HEK293 (cell line): ENCODE measurements around the gene ARSB.

Experiments
- CTCF ChIA-PET: fragments of 350-600 bp; formaldehyde crosslinking; extraction: SDS; loops from one replicate; lab custom pipeline; 2021; ENCODE audit warnings: antibody characterized with exemption; lab: Yijun Ruan, JAX
- POLR2A ChIA-PET: fragments of 300-600 bp; formaldehyde crosslinking; extraction: SDS; loops from one replicate; lab custom pipeline; 2020; ENCODE audit warnings: antibody characterized with exemption, inconsistent platforms; lab: Yijun Ruan, JAX
- H3K27ac ChIP-seq: fragments of 200-500 bp; sonication (Bioruptor generic); 2 replicates; pipeline ENCODE4 v1.5.1; 2014; ENCODE audit warnings: low read depth, low read length, control low read depth, inconsistent platforms; ENCODE audit errors: extremely low read depth
- H3K36me3 ChIP-seq, 2 experiments: fragments of 200-500 bp in 1 of 2; sonication (Bioruptor generic) in 1 of 2; 1 replicate in 1 of 2; 2 replicates in 1 of 2; pipeline ENCODE4 v1.5.1; 2014 to 2017; ENCODE audit warnings: inconsistent platforms in 2 of 2, low read length in 2 of 2; ENCODE audit not compliant: control insufficient read depth in 2 of 2, insufficient read depth in 1 of 2
- H3K4me1 ChIP-seq: fragments of 200-500 bp; sonication (Bioruptor generic); 2 replicates; pipeline ENCODE4 v1.5.1; 2014; ENCODE audit warnings: mild to moderate bottlenecking, low read length, inconsistent platforms; ENCODE audit not compliant: control insufficient read depth, insufficient read depth
- H3K4me3 ChIP-seq: 2 replicates; pipeline ENCODE4 v1.5.1; 2011; ENCODE audit warnings: low read depth, mild to moderate bottlenecking, control low read depth, low read length, moderate library complexity
- H3K9me3 ChIP-seq: fragments of 200-500 bp; sonication (Bioruptor generic); 2 replicates; pipeline ENCODE4 v1.5.1; 2014; ENCODE audit warnings: low read depth, low read length, inconsistent platforms; ENCODE audit not compliant: control insufficient read depth, insufficient read depth
- BCL11A ChIP-seq: fragments of 450-650 bp; formaldehyde crosslinking; IDR thresholded peaks from 2 replicates; pipeline ENCODE4 v1.5.1; 2016; ENCODE audit warnings: low read depth, missing biosample characterization, missing genetic modification characterization
- EGR2 ChIP-seq: fragments of 450-650 bp; formaldehyde crosslinking; IDR thresholded peaks from 2 replicates; pipeline ENCODE4 v1.5.1; 2016; ENCODE audit warnings: low read depth, missing biosample characterization, missing genetic modification characterization
- HOXA7 ChIP-seq: sonication (generic); formaldehyde crosslinking; IDR thresholded peaks from 2 replicates; pipeline ENCODE4 v1.8.1; 2022; ENCODE audit warnings: missing genetic modification reagents, borderline replicate concordance
- HOXD13 ChIP-seq: sonication (generic); formaldehyde crosslinking; IDR thresholded peaks from 2 replicates; pipeline ENCODE4 v1.8.0; 2022; ENCODE audit warnings: missing genetic modification reagents, borderline replicate concordance
- MYNN ChIP-seq: fragments of 450-650 bp; formaldehyde crosslinking; IDR thresholded peaks from 2 replicates; pipeline ENCODE4 v1.5.1; 2016; ENCODE audit warnings: missing biosample characterization, missing genetic modification characterization, borderline replicate concordance
- PBX3 ChIP-seq: sonication (generic); formaldehyde crosslinking; IDR thresholded peaks from 2 replicates; pipeline ENCODE4 v1.8.1; 2022; ENCODE audit warnings: mild to moderate bottlenecking, moderate library complexity, missing genetic modification reagents
- SP3 ChIP-seq: fragments of 450-650 bp; formaldehyde crosslinking; IDR thresholded peaks from 2 replicates; pipeline ENCODE4 v1.5.1; 2016; ENCODE audit warnings: missing biosample characterization, missing genetic modification characterization
- ZFP3 ChIP-seq: fragments of 450-650 bp; formaldehyde crosslinking; IDR thresholded peaks from 2 replicates; pipeline ENCODE4 v1.5.1; 2016; ENCODE audit warnings: low read depth, missing biosample characterization, missing genetic modification characterization
- ZIC2 ChIP-seq: fragments of 450-650 bp; formaldehyde crosslinking; IDR thresholded peaks from 2 replicates; pipeline ENCODE4 v1.5.1; 2016; ENCODE audit warnings: missing biosample characterization, missing genetic modification characterization
- ZNF121 ChIP-seq: fragments of 450-650 bp; formaldehyde crosslinking; IDR thresholded peaks from 2 replicates; pipeline ENCODE4 v1.5.1; 2016; ENCODE audit warnings: missing biosample characterization, missing genetic modification characterization
- ZNF18 ChIP-seq: fragments of 450-650 bp; formaldehyde crosslinking; IDR thresholded peaks from 2 replicates; pipeline ENCODE4 v1.5.1; 2016; ENCODE audit warnings: missing biosample characterization, missing genetic modification characterization
- ZNF19 ChIP-seq: fragments of 450-650 bp; formaldehyde crosslinking; IDR thresholded peaks from 2 replicates; pipeline ENCODE4; 2016; ENCODE audit warnings: missing biosample characterization, missing genetic modification characterization, low read depth
- ZNF221 ChIP-seq: fragments of 450-650 bp; formaldehyde crosslinking; IDR thresholded peaks from 2 replicates; pipeline ENCODE4 v1.5.1; 2017; ENCODE audit warnings: missing biosample characterization, missing genetic modification characterization, borderline replicate concordance
- ZNF311 ChIP-seq: fragments of 450-650 bp; formaldehyde crosslinking; IDR thresholded peaks from 2 replicates; pipeline ENCODE4 v1.5.1; 2017; ENCODE audit warnings: missing biosample characterization, missing genetic modification characterization, borderline replicate concordance
- ZNF433 ChIP-seq: fragments of 450-650 bp; formaldehyde crosslinking; IDR thresholded peaks from 2 replicates; pipeline ENCODE4 v1.5.1; 2016; ENCODE audit warnings: missing biosample characterization, missing genetic modification characterization, low read depth
- ZNF514 ChIP-seq: fragments of 450-650 bp; formaldehyde crosslinking; IDR thresholded peaks from 2 replicates; pipeline ENCODE4 v1.5.1; 2016; ENCODE audit warnings: missing biosample characterization, missing genetic modification characterization
- ZNF701 ChIP-seq: fragments of 450-650 bp; formaldehyde crosslinking; IDR thresholded peaks from 2 replicates; pipeline ENCODE4 v1.5.1; 2016; ENCODE audit warnings: missing biosample characterization, missing genetic modification characterization
- ZNF747 ChIP-seq: fragments of 450-650 bp; formaldehyde crosslinking; IDR thresholded peaks from 2 replicates; pipeline ENCODE4 v1.5.1; 2016; ENCODE audit warnings: missing biosample characterization, missing genetic modification characterization
- ZNF76 ChIP-seq: fragments of 450-650 bp; formaldehyde crosslinking; IDR thresholded peaks from 2 replicates; pipeline ENCODE4; 2016; ENCODE audit warnings: low read depth, missing biosample characterization, missing genetic modification characterization, borderline replicate concordance
- ZSCAN4 ChIP-seq: fragments of 450-650 bp; formaldehyde crosslinking; IDR thresholded peaks from 2 replicates; pipeline ENCODE4 v1.5.1; 2017; ENCODE audit warnings: missing biosample characterization, missing genetic modification characterization

ARSB gene

GRCh38 chr5:79008362-79008761, 23.3 kb upstream of the ARSB start:
- Histone ChIP-seq H3K36me3 (no peaks in the 10 kb centered on the region), H3K4me3 (no peak overlapping the region), H3K4me1 (no peaks in the 10 kb centered on the region), H3K9me3 (no peaks in the 10 kb centered on the region), H3K27ac (no peak overlapping the region)
- CTCF ChIA-PET, result interaction anchor here (0.6 to 2.7 kb wide), 5 partner anchors 12 to 124 kb away, joined by 3 to 12 read pairs (median 3); no protein-coding TSS in a partner anchor
- TF ChIP-seq ZNF19 (tag by site-specific recombination) (no peak), ZNF221 (no peak), PBX3 (CRISPR knock-in tag) (no peak), ZNF747 (tag by site-specific recombination) (no peak), EGR2 (tag by site-specific recombination) (no peak)
- POLR2A ChIA-PET, result interaction anchor here (1.5 kb wide), 1 partner anchor 24 kb away, joined by 4 read pairs; no protein-coding TSS in a partner anchor

GRCh38 chr5:79007872-79008271, 22.8 kb upstream of the ARSB start:
- Histone ChIP-seq H3K36me3 (no peaks in the 10 kb centered on the region), H3K9me3 (no peaks in the 10 kb centered on the region), H3K4me1 (no peaks in the 10 kb centered on the region), H3K27ac (no peak overlapping the region), H3K4me3 (no peak overlapping the region)
- TF ChIP-seq HOXD13 (CRISPR knock-in tag), result no peak
- TF ChIP-seq BCL11A (tag by site-specific recombination), result no peak
- TF ChIP-seq ZNF701 (tag by site-specific recombination), result no peak
- no peak for TF ChIP-seq SP3 (tag by site-specific recombination)
- no peak for TF ChIP-seq ZNF121 (tag by site-specific recombination)
- TF ChIP-seq ZNF514, result no peak
- TF ChIP-seq ZFP3 (tag by site-specific recombination), result no peak
- POLR2A ChIA-PET, result interaction anchor here (1.5 kb wide), 1 partner anchor 23 kb away, joined by 4 read pairs; no protein-coding TSS in a partner anchor
- CTCF ChIA-PET, result interaction anchor here (1.3 to 2.7 kb wide), 3 partner anchors 13 to 108 kb away, joined by 5 to 13 read pairs (median 12); no protein-coding TSS in a partner anchor

GRCh38 chr5:79005936-79006631, 21.0 kb upstream of the ARSB start:
- ChIA-PET CTCF (interaction anchor here (0.6 to 1.7 kb wide), 3 partner anchors 19 to 107 kb away, joined by 3 to 13 read pairs (median 5); no protein-coding TSS in a partner anchor), POLR2A (no interaction called here)
- Histone ChIP-seq H3K4me3 (no peak overlapping the region), H3K9me3 (no peaks in the 10 kb centered on the region), H3K36me3 (no peaks in the 10 kb centered on the region), H3K4me1 (peaks cover 3% of the 10 kb centered on the region; the same call in 1 of the 2 replicates), H3K27ac (no peak overlapping the region)
- no peak for TF ChIP-seq ZSCAN4 (tag by site-specific recombination)
- TF ChIP-seq HOXA7 (CRISPR knock-in tag), result no peak
- no peak for TF ChIP-seq ZIC2 (tag by site-specific recombination)
- no peak for TF ChIP-seq ZNF311 (tag by site-specific recombination)
- no peak for TF ChIP-seq ZNF76
- no peak for TF ChIP-seq ZNF433 (tag by site-specific recombination)
- no peak for TF ChIP-seq MYNN
- no peak for TF ChIP-seq ZNF18 (tag by site-specific recombination)
